ENCODE measurements around the gene AKIRIN2. TPM values are rescaled to one million over a fixed set of nuclear protein-coding genes. Genes with fewer than 3 reads are reported as not detected.

Gene AKIRIN2
- total RNA-seq, 1 donor from 2014 or later: 34.1 TPM

DNA sequence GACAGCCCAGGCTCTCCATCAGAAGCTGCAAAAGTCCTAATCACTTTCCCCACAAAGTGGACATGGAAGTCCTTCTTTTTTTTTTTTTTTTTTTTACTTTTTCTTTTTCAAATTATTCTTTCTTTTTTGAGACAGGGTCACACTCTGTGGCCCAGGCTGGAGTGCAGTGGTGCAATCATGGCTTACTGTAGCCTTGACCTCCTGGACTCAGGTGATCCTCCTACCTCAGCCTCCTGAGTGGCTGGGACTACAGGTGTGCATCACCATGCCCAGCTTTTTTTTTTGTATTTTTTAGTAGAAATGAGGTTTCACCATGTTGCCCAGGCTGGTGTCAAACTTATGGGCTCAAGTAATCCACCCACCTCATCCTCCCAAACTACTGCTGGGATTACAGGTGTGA, 29.0 kb upstream of the AKIRIN2 start:
- no peaks in the 10 kb centered on the region for H3K27me3 ChIP-seq (ENCODE audit: control insufficient read depth, insufficient read depth, low read length)
- no peak for DNase-seq (ENCODE audit: low read depth)
- TF ChIP-seq, protein P1, sequence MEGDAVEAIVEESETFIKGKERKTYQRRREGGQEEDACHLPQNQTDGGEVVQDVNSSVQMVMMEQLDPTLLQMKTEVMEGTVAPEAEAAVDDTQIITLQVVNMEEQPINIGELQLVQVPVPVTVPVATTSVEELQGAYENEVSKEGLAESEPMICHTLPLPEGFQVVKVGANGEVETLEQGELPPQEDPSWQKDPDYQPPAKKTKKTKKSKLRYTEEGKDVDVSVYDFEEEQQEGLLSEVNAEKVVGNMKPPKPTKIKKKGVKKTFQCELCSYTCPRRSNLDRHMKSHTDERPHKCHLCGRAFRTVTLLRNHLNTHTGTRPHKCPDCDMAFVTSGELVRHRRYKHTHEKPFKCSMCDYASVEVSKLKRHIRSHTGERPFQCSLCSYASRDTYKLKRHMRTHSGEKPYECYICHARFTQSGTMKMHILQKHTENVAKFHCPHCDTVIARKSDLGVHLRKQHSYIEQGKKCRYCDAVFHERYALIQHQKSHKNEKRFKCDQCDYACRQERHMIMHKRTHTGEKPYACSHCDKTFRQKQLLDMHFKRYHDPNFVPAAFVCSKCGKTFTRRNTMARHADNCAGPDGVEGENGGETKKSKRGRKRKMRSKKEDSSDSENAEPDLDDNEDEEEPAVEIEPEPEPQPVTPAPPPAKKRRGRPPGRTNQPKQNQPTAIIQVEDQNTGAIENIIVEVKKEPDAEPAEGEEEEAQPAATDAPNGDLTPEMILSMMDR (IDR thresholded peaks at IDR 0.05; ENCODE audit: insufficient read depth, low read length, poor library complexity, severe bottlenecking): no peak
- H3K4me3 ChIP-seq (ENCODE audit: low read depth, low read length): no peak overlapping the region
- no peaks in the 10 kb centered on the region for H3K36me3 ChIP-seq (ENCODE audit: control insufficient read depth, insufficient read depth, low read length)

GRCh38 chr6:87729965-87730719, 28.1 kb upstream of the AKIRIN2 start:
- TF ChIP-seq, protein P1 (IDR thresholded peaks at IDR 0.05; ENCODE audit: insufficient read depth, low read length, poor library complexity, severe bottlenecking): no peak
- H3K27me3 ChIP-seq (ENCODE audit: control insufficient read depth, insufficient read depth, low read length): no peaks in the 10 kb centered on the region
- no peaks in the 10 kb centered on the region for H3K36me3 ChIP-seq (ENCODE audit: control insufficient read depth, insufficient read depth, low read length)
- no peak overlapping the region for H3K4me3 ChIP-seq (ENCODE audit: low read depth, low read length)
- no peak for DNase-seq (ENCODE audit: low read depth)

DNA sequence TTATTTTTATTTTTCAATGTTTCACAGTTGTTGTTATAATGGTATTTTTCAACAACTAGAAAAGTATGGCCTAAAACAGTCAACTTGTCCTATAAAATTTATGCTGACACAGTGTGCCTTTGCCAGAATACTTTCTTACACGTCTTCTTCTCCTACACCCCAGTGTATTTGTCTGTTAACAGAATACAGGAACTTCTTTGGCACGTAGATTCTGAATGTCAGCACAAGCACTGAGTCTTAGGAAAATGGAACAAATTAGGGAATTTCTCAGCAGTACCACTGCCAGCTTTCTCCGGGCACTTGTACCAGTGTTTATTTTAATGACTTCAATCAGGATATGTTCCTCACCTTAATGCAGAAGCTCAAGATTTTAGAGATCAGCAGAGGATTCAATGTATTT, 26.7 kb upstream of the AKIRIN2 start:
- Histone ChIP-seq H3K4me3 (ENCODE audit: low read depth, low read length) (no peak overlapping the region), H3K36me3 (ENCODE audit: control insufficient read depth, insufficient read depth, low read length) (no peaks in the 10 kb centered on the region), H3K27me3 (ENCODE audit: control insufficient read depth, insufficient read depth, low read length) (no peaks in the 10 kb centered on the region)
- TF ChIP-seq, protein P1 (IDR thresholded peaks at IDR 0.05; ENCODE audit: insufficient read depth, low read length, poor library complexity, severe bottlenecking): no peak
- DNase-seq (ENCODE audit: low read depth): no peak

DNA sequence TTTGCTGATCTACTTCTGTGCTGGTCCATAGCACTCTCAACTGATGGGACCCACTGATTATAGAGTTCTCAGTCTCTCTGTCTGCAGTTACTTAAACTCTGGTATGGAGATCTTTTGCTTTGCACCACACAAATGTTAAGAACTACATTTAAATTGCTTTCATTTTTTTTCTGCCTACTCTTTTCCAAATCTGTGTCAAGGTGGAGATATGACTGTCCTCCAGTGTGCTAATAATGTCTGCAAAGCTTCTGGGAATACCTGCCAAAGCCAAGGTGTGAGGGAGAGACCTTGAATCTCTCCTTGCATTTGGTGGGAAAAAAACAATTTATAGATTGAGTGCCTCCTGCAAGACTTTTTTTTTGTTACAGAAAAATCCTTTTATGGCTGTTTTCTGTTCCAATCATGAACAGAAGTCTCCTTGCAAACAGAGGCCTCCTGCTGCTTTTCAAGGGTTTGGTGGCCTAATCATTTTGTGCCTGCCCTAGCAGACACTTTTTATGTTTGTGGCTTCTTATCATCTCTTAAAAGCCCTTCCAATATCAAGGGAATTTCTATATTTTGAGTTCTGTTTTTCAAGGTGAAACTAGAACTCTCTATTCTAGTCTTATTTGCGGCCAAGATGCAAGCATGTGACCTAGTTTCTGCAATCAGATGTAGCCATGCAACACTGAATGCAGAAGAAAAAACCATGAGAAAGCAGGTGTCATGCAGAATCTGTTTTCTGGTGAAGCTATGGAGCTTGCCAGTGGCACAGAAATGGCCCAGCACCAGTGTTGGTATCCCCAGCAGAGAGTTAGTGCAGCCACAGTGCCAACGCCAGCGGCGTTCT, 23.2 kb upstream of the AKIRIN2 start:
- H3K27me3 ChIP-seq (ENCODE audit: control insufficient read depth, insufficient read depth, low read length): no peaks in the 10 kb centered on the region
- no peak for DNase-seq (ENCODE audit: low read depth)
- TF ChIP-seq, protein P1 (IDR thresholded peaks at IDR 0.05; ENCODE audit: insufficient read depth, low read length, poor library complexity, severe bottlenecking): no peak
- H3K4me3 ChIP-seq (ENCODE audit: low read depth, low read length): no peak overlapping the region
- no peaks in the 10 kb centered on the region for H3K36me3 ChIP-seq (ENCODE audit: control insufficient read depth, insufficient read depth, low read length)

DNA sequence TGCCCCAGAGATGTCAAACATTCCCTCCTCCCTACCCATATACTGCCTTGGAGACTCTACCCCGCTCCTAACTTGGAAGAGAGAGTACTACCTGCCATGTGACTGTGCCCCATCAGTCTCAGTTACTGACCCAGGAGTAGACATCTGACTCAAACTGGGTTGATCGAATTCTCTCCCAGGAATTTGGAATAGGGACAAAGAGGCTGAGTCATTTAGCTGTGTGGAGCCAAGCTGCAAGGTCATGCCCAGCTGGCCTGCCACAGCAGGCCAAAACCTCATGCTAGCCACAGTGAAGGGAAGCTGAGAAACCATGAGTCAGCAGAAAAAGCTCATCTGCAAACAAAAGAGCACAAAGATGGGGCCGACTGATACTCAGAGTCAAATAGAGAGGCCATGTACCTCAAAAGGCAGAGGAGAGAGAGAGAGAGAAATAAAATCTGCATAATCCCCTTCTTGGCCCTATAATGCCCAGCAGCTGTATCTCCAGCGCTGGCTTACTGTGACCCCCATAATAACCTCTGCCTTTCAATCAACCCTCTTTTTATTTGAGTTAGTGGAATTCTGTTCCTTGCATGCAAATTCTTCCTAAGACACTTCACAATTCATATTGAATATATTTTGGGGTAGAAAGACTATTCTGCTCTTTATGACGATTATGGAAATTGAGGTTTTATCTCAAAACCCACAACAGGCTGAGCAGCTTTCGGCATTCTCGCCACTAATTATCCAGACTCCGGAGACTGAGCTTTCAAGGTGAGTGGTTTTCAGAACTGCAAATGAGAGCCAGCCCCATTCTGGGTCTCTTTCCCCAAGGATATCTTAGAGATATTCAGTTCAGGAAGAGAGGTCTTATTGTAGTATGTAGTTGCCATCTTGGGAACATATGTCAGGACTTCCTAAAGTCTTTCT, 21.4 kb upstream of the AKIRIN2 start:
- Histone ChIP-seq H3K4me3 (ENCODE audit: low read depth, low read length) (no peak overlapping the region), H3K27me3 (ENCODE audit: control insufficient read depth, insufficient read depth, low read length) (no peaks in the 10 kb centered on the region), H3K36me3 (ENCODE audit: control insufficient read depth, insufficient read depth, low read length) (no peaks in the 10 kb centered on the region)
- DNase-seq (ENCODE audit: low read depth): peak; percentile 95
- TF ChIP-seq, protein P1 (IDR thresholded peaks at IDR 0.05; ENCODE audit: insufficient read depth, low read length, poor library complexity, severe bottlenecking): no peak

All from kidney epithelial cell (primary cell).